Stomach (tissue), 9 donors: Measurements from ENCODE around the gene SIAH2. TPM values are rescaled to one million over a fixed set of nuclear protein-coding genes. Genes with fewer than 3 reads are reported as not detected.

ENCODE experiments used
- DNase-seq, 2 donors: peaks; one replicate each; pipeline versions ENCODE4 v3.0.0 to v3.0.0-alpha.2; 2013 to 2019
- H3K27ac ChIP-seq, 5 donors: fragments of 200-600 bp in 4 of 5; sonication (generic) in 4 of 5; one replicate each; pipeline ENCODE4 v1.5.1; 2013 to 2019; ENCODE audit warnings: mild to moderate bottlenecking in 1 of 5, moderate library complexity in 1 of 5
- H3K27me3 ChIP-seq, 3 donors: fragments of 200-600 bp; sonication (generic); one replicate each; pipeline ENCODE4 v1.5.1; 2017 to 2019; ENCODE audit warnings: mixed run types in 1 of 3
- H3K36me3 ChIP-seq, 4 donors: fragments of 200-600 bp; sonication (generic); 1 replicate in 3 of 4; 2 replicates in 1 of 4; pipeline ENCODE4 v1.5.1; 2016 to 2019
- H3K4me1 ChIP-seq, 4 donors: fragments of 200-600 bp; sonication (generic); one replicate each; pipeline ENCODE4 v1.5.1; 2016 to 2019
- H3K4me3 ChIP-seq, 4 donors: fragments of 200-600 bp; sonication (generic) in 3 of 4; one replicate each; pipeline ENCODE4 v1.5.1; 2016 to 2019; ENCODE audit warnings: mild to moderate bottlenecking in 1 of 4
- H3K9me3 ChIP-seq, 4 donors: fragments of 200-600 bp; sonication (generic); one replicate each; pipeline ENCODE4 v1.5.1; 2016 to 2019
- EP300 ChIP-seq: sonication (generic); formaldehyde crosslinking; IDR thresholded peaks from one replicate; pipeline ENCODE4 v1.6.1; 2017; ENCODE audit warnings: antibody characterized with exemption
- POLR2A ChIP-seq, 4 donors: fragments of 450-650 bp; IDR thresholded peaks; one replicate each; pipeline ENCODE4 v1.6.1; 2016; ENCODE audit warnings: antibody characterized with exemption in 4 of 4, control low read depth in 2 of 4, mild to moderate bottlenecking in 1 of 4, moderate library complexity in 1 of 4
- POLR2AphosphoS5 ChIP-seq, 3 donors: sonication (generic); formaldehyde crosslinking; IDR thresholded peaks; one replicate each; pipeline ENCODE4 v1.6.1; 2016; ENCODE audit warnings: antibody characterized with exemption in 3 of 3
- WGBS, 5 donors: extraction: QIAGEN DNeasy Blood & Tissue Kit in 3 of 5; methylation state at CpG; one replicate each; pipeline versions ENCODE4 v1.1.5 to v1.1.7; 2013 to 2018; 5-methylcytosine and 5-hydroxymethylcytosine counted together
- intact Hi-C: fragments of 100-400 bp; cut with DNase I; formaldehyde crosslinking; loops from one replicate; pipeline ENCODE4 v1.15.1; 2023; ENCODE audit warnings: low total_unique reads
- polyA plus RNA-seq, 3 donors: library from polyadenylated mRNA; stranded (reverse); fragments of 200-250 nt; gene quantifications; one replicate each; pipeline ENCODE4 v1.2.3, GENCODE V29; 2013
- total RNA-seq, 5 donors: library from RNA; depleted of rRNA; stranded (reverse); fragments of >200 nt; gene quantifications; one replicate each; pipeline versions ENCODE4 v1.1.0 to v1.2.3, GENCODE V29; 2014 to 2016
- TF ChIP-seq, protein P1 (sequence below), 7 experiments: fragments of 450-650 bp in 4 of 7; fragments of 200-600 bp in 3 of 7; sonication (generic) in 3 of 7; IDR thresholded peaks; one replicate each; pipeline ENCODE4 v1.5.1; 2016 to 2019; ENCODE audit warnings: antibody characterized with exemption in 7 of 7, control low read depth in 2 of 7, mild to moderate bottlenecking in 1 of 7
- donor health status: healthy with polysubstance abuse.
- donor health status: Bipolar disorder and iron deficiency.
- donor health status: healthy.

SIAH2 gene
- total and polyA plus RNA-seq, 8 donors: 13.8 to 36.6 (median 17.9) TPM

DNA sequence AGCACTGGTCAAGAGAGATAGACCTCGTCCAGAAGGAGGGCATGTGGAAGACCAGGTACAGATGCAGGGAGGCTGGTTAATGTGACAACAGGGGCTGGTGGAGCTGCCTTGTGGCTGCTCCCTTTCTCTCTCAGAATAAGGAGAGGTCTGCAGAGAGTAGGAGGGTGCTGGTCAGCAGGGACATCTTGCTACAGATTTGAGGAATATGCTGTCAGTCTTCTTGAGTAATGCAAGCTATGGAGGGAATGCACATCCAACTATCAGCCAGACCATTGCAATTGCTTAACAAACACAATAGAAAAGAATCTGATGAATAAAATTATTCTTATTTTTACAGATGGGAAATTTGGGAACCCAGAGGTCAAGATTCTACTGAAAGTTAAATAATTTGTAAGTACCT, 20.3 kb upstream of the SIAH2 start:
- 67 to 94% (median 82%) methylated on average over 1 of the region's 1 CpG for WGBS, 5 donors
- TF ChIP-seq EP300: no peak
- no peak for TF ChIP-seq POLR2AphosphoS5 (IDR thresholded peaks at IDR 0.05)
- TF ChIP-seq POLR2A (IDR thresholded peaks at IDR 0.05): no peak
- TF ChIP-seq, protein P1, sequence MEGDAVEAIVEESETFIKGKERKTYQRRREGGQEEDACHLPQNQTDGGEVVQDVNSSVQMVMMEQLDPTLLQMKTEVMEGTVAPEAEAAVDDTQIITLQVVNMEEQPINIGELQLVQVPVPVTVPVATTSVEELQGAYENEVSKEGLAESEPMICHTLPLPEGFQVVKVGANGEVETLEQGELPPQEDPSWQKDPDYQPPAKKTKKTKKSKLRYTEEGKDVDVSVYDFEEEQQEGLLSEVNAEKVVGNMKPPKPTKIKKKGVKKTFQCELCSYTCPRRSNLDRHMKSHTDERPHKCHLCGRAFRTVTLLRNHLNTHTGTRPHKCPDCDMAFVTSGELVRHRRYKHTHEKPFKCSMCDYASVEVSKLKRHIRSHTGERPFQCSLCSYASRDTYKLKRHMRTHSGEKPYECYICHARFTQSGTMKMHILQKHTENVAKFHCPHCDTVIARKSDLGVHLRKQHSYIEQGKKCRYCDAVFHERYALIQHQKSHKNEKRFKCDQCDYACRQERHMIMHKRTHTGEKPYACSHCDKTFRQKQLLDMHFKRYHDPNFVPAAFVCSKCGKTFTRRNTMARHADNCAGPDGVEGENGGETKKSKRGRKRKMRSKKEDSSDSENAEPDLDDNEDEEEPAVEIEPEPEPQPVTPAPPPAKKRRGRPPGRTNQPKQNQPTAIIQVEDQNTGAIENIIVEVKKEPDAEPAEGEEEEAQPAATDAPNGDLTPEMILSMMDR (IDR thresholded peaks at IDR 0.05): no peak
- H3K27me3 ChIP-seq: no peaks in the 10 kb centered on the region
- no peak for DNase-seq
- no peaks in the 10 kb centered on the region for H3K9me3 ChIP-seq
- no peak overlapping the region for H3K27ac ChIP-seq
- peaks cover 0 to 8% (median 3%) of the 10 kb centered on the region in 4 donors for H3K4me1 ChIP-seq
- no peak overlapping the region for H3K4me3 ChIP-seq
- intact Hi-C loops: loop anchor here (10.0 kb wide), 1 partner anchor 361 kb away; no protein-coding TSS in a partner anchor
- no peaks in the 10 kb centered on the region for H3K36me3 ChIP-seq

DNA sequence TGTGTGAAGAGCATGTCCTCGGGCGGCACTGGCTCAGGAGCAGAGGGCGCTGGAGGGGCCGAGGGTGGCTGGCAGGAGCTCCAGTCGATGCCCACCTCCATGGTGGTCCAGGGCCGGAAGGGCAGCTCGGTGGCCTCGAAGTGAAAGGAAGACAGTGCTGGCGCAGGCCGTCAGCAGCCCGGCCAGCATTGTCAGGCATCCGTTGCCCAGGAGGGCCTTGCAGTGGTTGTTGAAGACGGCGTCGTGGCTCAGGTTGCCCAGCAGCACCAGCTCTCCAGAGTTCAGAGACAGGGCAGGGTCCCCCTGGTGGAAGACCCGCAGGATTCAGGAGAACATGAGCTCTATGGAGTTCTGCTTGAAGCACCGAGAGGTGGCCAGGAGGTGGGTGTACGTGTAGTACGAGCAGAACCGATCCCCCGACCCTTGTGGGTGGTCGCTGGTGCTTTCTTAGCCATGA, 16.5 kb upstream of the SIAH2 start:
- Histone ChIP-seq H3K9me3 (no peaks in the 10 kb centered on the region), H3K27ac (no peak overlapping the region), H3K27me3 (no peaks in the 10 kb centered on the region), H3K4me3 (no peak overlapping the region), H3K36me3 (no peaks in the 10 kb centered on the region), H3K4me1 (no peaks in the 10 kb centered on the region)
- no peak for DNase-seq
- WGBS, 5 donors: 86 to 95% (median 88%) methylated on average over 16 to 22 of the region's 22 CpGs
- TF ChIP-seq, protein P1 (IDR thresholded peaks at IDR 0.05): no peak
- TF ChIP-seq POLR2AphosphoS5 (IDR thresholded peaks at IDR 0.05): no peak
- no peak for TF ChIP-seq EP300
- no peak for TF ChIP-seq POLR2A (IDR thresholded peaks at IDR 0.05)
- intact Hi-C loops: no loop called here

DNA sequence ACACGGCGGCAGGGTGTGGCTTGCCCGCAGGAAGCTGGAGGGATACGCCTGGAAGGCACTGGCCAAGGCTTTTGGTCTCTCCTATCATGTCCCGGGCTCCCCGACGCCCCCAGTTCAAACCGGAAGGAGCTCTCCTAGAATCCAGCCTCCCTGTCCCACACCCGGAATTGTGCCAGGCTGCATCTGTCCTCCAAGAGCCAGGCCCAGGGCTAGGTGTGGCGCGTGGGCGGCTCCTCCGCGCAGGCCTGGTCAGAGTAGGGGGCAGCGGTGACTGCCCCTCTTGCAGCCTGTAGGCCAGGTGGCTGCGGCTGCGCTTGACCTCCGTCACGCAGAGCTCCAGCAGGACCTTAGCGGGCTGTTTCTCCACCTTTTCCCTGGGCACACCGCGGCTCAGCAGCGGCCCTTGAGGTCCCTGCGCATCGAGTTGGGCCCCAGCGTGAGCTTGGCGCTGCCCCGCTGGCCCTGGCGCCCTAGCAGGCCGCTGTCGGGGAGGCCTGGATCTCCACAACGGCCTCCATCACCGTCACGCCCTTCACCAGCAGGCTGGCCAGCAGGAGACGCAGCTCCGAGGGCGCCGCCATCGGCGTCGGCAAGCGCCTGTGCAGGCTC, 15.9 kb upstream of the SIAH2 start:
- H3K9me3 ChIP-seq: no peaks in the 10 kb centered on the region
- no peak for TF ChIP-seq POLR2A (IDR thresholded peaks at IDR 0.05)
- no peak for TF ChIP-seq POLR2AphosphoS5 (IDR thresholded peaks at IDR 0.05)
- no peak for TF ChIP-seq EP300
- TF ChIP-seq, protein P1 (IDR thresholded peaks at IDR 0.05): no peak
- H3K27ac ChIP-seq: no peak overlapping the region
- WGBS, 5 donors: 95 to 97% (median 97%) methylated on average over 18 to 42 of the region's 42 CpGs
- intact Hi-C loops: no loop called here
- no peaks in the 10 kb centered on the region for H3K36me3 ChIP-seq
- H3K27me3 ChIP-seq: no peaks in the 10 kb centered on the region
- DNase-seq: no peak
- no peaks in the 10 kb centered on the region for H3K4me1 ChIP-seq
- no peak overlapping the region for H3K4me3 ChIP-seq

DNA sequence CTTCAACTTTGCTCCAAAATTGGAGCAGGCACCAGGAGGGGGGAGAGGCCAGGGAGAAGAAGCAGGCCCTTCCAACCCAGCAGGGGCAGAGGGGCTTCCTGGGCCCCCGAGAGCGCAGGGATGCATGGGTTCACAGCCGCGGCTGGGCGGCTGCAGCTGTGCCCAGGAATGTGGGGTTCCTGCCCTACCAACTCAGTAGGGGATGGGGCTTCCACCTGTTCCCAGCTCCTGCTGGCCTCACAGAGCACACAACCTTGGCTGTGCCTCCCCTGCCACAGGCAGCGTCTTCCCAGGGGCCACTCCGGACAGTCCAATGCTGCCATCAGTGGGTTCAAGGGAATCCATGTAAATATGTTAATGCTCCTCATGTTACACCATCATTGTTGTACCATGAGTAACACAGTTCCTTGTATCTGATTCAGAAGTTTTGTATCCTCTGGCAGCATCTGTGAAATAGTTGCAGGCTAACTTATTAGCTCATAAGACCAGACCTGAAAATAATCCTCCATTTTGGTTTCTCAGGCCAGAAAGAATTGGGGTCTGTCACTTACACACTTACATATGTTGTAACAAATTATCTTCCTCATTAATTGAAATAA, 12.1 kb upstream of the SIAH2 start:
- no peak overlapping the region for H3K27ac ChIP-seq
- TF ChIP-seq, protein P1 (IDR thresholded peaks at IDR 0.05): no peak
- TF ChIP-seq EP300: no peak
- TF ChIP-seq POLR2A (IDR thresholded peaks at IDR 0.05): no peak
- no peak for TF ChIP-seq POLR2AphosphoS5 (IDR thresholded peaks at IDR 0.05)
- no peaks in the 10 kb centered on the region for H3K36me3 ChIP-seq
- H3K9me3 ChIP-seq: no peaks in the 10 kb centered on the region
- no peak overlapping the region for H3K4me3 ChIP-seq
- H3K4me1 ChIP-seq: no peaks in the 10 kb centered on the region
- intact Hi-C loops: no loop called here
- 85 to 99% (median 94%) methylated on average over 6 to 7 of the region's 7 CpGs for WGBS, 5 donors
- DNase-seq: no peak
- no peaks in the 10 kb centered on the region for H3K27me3 ChIP-seq
